ENCODE measurements around the gene STAC.
"Not testable (repeated sequence)": the region's sequence is repeated elsewhere in the genome, so short reads cannot be mapped to it uniquely, and the experiment has no call there.

The STAC gene

DNA sequence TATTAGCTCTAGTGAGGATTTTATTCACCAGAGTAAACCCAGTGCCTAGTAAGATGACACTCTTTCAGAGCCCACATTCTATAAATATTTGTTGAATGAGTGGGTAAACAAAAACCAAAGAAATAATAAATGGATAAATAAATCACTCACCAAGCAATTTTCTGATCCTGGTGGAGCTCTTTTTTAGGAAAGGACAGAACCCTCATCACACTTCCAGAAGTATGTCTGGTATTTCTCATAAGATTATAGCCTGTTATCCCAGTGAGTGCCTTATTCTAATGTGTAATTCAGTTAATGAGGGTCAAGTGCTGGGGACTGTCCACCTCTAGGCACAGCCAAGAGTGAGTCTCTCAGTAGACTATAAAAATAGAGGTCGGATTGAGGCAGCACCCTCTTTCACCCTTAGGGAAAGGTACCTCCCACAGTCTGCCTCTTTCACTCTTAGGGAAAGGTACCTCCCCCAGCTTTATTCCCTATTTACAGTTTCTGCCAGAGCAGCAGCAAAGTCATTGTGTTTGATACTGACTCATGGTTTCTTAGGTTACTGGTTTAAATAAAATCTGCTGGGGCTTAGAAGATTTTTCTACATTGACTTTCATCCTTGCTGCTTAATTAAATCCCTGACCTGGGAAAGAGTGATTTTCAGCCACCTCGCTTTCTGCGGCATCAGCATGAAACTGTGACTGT lies 145.0 kb downstream of the STAC start:
- DNase-seq = no peak

DNA sequence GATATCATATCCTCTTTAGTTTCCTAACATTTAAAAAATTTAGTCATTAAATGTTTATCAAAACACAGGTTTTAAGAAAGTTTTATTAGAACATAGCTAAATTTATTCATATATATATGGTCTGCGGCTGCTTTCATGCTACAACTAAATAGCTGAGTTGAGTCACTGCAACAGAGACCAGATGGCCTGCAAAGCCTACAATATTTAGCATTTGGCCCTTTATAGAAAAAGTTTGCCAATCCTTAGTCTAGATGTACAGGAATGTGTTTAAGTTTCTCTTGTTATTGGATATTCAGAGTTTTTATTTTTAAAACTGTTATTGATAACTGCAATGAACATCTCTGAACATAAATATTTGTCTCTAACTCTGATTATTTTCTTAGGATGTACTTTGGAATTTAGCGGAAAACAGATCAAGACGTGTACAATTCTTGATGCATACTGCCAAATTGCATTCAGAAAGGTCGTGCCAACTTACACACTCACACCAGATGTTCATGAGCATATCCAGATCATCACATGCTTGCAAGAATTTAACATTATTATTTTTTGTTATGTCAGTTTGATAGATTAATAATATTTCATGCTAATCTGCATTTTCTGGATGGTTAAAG lies 157.9 kb downstream of the STAC start:
- no peak for DNase-seq

GRCh38 chr3:36540888-36541518 lies 160.7 kb downstream of the STAC start:
- no peak for DNase-seq

- no peak for DNase-seq
Observed at GRCh38 chr3:36542186-36542585, 161.9 kb downstream of the STAC start.

DNA sequence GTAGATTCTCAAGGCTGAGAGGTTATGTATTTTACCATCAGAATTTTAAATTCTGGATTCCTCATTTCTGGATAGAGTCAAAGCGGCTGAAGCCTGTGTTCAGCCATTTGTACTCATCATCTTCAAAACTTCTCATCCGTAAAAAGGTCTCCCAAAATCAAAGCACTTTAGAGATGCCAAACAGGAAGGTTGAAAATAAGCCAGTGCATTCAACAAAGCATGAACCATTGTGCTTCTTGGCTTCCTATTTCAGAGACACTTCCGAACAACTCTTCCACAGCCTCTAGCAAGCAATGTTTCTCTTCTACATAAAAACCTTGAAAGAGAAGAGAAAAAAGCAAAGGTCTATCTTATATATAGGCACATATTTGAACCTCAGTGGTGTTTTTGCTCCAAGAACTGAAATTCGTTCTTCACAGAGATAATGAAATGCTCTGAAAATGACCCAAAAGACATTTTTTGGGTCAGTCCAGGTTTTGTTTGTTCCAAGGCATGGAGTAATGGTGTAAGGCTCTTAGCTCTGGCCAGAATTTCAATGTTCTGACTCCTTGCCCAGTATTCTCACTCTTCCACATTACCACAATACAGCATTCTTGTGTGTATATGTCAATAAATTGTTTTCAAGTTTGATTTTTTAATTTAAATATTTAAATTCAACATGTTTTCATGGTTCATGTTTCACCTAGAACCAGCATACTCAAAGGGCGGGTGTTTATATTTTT lies 163.1 kb downstream of the STAC start:
- no peak for DNase-seq

- DNase-seq = no peak
Observed at GRCh38 chr3:36546226-36546625, 165.9 kb downstream of the STAC start.

- DNase-seq = no peak
Observed at GRCh38 chr3:36548712-36549111, 168.4 kb downstream of the STAC start.

- no peak for DNase-seq
Observed at GRCh38 chr3:36557021-36557707, 176.9 kb downstream of the STAC start.

DNA sequence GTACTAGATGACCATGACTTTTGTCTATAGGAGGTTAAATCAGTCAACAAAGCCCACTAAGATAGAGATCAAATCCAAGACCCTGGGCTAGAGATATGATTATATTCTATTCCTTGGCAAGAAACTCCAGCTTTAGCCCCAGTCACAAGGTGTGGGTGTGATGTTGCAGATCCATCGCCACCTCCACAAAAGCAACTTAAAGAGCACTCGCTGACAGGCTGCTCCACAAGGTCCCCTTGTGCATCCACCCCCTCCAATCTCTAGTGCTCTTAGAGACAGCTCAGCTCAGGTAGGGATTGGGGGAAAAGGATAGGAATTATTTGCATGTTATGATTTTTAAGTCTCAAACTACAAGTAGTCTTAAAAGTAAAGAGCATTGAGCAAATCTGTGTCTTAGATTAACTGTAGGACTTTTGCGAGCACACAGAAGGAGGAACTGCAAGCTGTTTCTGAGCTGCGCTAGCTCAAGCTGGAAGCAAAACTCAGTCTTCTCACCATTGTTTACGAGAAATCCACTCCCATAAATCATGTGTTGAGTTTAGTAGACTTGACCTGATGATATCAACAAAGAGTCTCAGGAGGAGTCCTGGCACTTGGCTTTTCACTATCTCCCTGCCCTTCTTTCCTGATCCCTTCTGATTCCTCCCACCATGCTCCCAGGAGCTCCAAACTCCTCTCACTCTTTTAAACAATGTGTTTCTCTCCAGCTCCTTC lies 177.6 kb downstream of the STAC start:
- DNase-seq = no peak

GRCh38 chr3:36558961-36559360 lies 178.7 kb downstream of the STAC start:
- no peak for DNase-seq

GRCh38 chr3:36560685-36561084 lies 180.4 kb downstream of the STAC start:
- no peak for DNase-seq

- DNase-seq = no peak
Observed at GRCh38 chr3:36561601-36562000, 181.3 kb downstream of the STAC start.

- DNase-seq = no peak
Observed at GRCh38 chr3:36562945-36563344, 182.6 kb downstream of the STAC start.

GRCh38 chr3:36575241-36575640 lies 194.9 kb downstream of the STAC start:
- no peak for DNase-seq

DNA sequence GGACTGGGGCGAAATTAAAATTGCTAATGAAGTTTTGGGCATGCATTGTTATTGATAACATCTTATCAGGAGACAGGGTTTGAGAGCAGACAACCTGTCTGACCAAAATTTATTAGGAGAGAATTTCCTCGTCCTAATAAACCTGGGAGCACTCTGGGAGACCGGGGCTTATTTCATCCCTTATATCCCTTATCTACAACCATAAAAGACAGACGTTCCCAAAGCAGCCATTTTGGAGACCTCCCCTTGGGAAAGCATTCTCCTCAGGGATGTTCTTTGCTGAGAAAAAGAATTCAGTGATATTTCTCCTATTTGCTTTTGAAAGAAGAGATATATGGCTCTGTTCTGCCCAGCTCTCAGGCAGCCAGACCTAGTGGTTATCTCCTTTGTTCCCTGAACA lies 198.1 kb downstream of the STAC start:
- DNase-seq = not testable (repeated sequence)

- no peak for DNase-seq
Observed at GRCh38 chr3:36579746-36580145, 199.4 kb downstream of the STAC start.

DNA sequence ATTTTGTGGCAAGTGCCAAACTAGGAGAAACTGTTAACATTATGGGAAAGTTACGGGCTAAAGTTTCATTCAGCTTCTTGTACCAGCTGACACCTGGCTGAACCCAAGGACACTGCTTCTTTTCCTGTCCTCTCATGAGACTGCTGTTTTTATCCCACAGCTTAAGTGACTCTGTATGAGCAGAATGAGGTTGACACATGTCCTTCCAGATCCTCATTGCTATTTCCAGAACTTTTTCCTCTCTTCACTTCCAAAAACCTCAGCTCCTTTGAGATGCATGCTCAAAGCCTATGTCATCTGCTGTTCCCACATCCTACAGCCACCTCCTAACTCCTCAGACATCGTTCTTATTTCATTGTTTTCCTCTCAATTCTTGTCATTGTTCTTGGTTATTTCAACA lies 200.4 kb downstream of the STAC start:
- no peak for DNase-seq

DNA sequence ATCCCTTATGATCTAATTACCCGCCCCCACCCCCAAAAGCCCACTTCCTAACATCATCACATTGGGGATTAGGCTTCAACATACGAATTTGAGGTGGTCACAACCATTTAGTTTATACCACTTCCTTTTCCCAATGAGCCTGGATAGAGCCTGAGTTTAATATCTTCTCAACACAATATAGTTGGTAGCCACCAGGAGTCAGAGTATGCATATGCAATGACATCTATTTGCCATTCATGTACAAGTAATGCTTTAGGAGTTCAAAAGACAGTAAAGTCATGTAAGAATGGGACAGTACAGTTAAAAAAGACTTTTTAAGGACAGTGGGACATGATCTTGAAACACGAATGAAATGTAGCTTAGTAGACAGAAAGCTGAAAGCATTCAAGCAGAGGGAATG lies 211.7 kb downstream of the STAC start:
- no peak for DNase-seq

- DNase-seq = no peak
Observed at GRCh38 chr3:36595511-36595910, 215.2 kb downstream of the STAC start.

DNA sequence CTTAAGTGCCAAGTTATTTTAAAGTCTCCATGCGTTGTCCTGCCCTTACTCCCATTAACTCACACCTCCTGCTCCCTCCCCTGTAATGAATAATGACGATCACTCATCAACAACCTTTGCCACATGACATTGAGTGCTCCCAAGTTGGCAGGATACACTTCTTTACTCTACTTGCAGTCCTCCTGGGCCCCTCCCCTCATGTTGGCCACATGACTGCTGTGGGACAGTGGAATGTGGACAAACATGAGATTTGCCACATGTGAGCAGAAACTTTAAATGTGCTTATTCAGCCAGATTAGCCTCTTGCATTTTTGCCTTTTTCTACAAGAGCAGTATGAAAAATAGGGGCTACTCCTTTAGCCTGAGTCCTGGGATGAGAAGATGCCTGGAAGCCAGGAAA lies 216.1 kb downstream of the STAC start:
- no peak for DNase-seq

DNA sequence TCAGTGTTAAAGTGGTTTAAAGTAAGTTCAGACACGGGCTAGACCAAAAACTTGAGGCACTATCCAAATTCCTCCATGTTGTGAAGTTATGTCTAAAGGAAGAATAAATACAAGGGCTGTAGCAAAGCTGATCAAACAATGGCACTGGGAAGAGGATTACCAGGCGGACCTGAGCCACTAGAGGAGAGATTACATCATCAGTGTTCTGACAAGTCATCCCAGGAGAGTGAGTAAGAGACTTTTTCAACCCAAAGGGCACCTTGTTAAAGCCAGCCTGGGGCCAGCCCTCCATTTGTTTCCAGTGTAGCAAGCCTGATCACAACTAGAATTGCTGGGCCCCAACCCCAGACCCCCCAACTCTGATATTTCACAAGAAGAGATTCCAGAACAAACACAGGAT lies 217.1 kb downstream of the STAC start:
- DNase-seq = no peak
